HTR-8/SVneo (cell line): ENCODE measurements around the gene SLC22A5.
A peak's percentile ranks its signal among the peaks of the same experiment; 100 is the strongest.

Source experiments
- DNase-seq: peaks from one replicate; pipeline ENCODE4 v3.0.0; 2011; ENCODE audit warnings: low spot score, mixed read lengths; ENCODE audit not compliant: insufficient read length
- FAIRE-seq: peaks from 2 replicates; lab custom pipeline; 2011; peaks lifted over from hg19 to GRCh38; lab: Jason Lieb, UNC

SLC22A5 gene

GRCh38 chr5:132439521-132440089 is 70.1 kb downstream of the SLC22A5 start:
- peak; percentile 75 for DNase-seq
- FAIRE-seq = no peak

DNA sequence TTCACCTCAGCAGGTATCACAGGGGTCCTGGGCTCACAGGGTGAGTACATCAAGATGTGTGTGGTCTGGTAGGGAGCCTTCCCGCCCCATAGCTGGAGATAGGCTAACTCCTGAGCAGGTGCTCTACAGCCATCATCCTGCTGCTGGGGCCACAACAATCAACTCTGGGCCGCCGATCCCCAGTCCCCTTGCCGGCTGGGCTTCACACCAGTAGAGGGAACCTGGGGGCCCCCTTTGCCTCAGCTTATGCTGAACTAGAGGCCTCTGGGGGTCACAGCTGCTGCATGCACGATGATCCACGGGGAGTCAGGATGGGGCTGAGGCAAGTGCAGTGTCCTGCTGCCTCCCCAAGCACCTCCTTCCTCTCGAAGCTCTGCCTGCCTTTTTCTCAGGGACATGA is 74.6 kb downstream of the SLC22A5 start:
- no peak for DNase-seq
- FAIRE-seq = no peak
